Measurements from ENCODE around the gene MAMDC2. TPM values are rescaled to one million over a fixed set of nuclear protein-coding genes. Genes with fewer than 3 reads are reported as not detected.

MAMDC2 gene
- total and polyA plus RNA-seq, 2 donors (not counting 1 experiment from before 2014, with no cell fraction given): 14.4 to 23.0 TPM

- Histone ChIP-seq H3K27ac (ENCODE audit: insufficient read depth, low read length) (no peak overlapping the region), H3K9ac (ENCODE audit: insufficient read depth, low read length) (no peak overlapping the region), H2AFZ (ENCODE audit: low read length) (no peak overlapping the region), H3K9me3 (ENCODE audit: control insufficient read depth, insufficient read depth, low read depth, low read length) (no peaks in the 10 kb centered on the region), H3K4me2 (ENCODE audit: extremely low read depth, insufficient read depth, low read length) (no peak overlapping the region), H4K20me1 (ENCODE audit: control insufficient read depth, extremely low read depth, insufficient read depth, low read length) (no peaks in the 10 kb centered on the region), H3K4me3 (replicated peaks in 1 of 4; ENCODE audit: control extremely low read depth in 1 of 4, insufficient read depth in 1 of 4, low read depth in 3 of 4, low read length in 4 of 4) (no peak overlapping the region), H3K79me2 (ENCODE audit: control insufficient read depth, insufficient read depth, low read length) (no peaks in the 10 kb centered on the region), H3K27me3 (ENCODE audit: control insufficient read depth, insufficient read depth, low read length) (no peaks in the 10 kb centered on the region), H3K36me3 (ENCODE audit: control insufficient read depth, insufficient read depth, low read length) (no peaks in the 10 kb centered on the region), H3K4me1 (ENCODE audit: control insufficient read depth, extremely low read depth, insufficient read depth, low read length) (peaks cover 3% of the 10 kb centered on the region)
- peak in 1 of 2 donors; percentile 83 for DNase-seq (ENCODE audit: low read depth in 2 of 2)
- TF ChIP-seq CTCF (conservative IDR thresholded peaks at IDR 0.05 in 1 of 2, IDR thresholded peaks at IDR 0.05 in 1 of 2; ENCODE audit: low read depth in 1 of 2, low read length in 2 of 2): no peak
- TF ChIP-seq EZH2 (IDR thresholded peaks at IDR 0.05; ENCODE audit: low read length, missing control alignments): no peak
These were observed 35.9 kb downstream of the MAMDC2 start for GRCh38 chr9:70079417-70080037.

- no peaks in the 10 kb centered on the region for H4K20me1 ChIP-seq (ENCODE audit: control insufficient read depth, extremely low read depth, insufficient read depth, low read length)
- TF ChIP-seq EZH2 (IDR thresholded peaks at IDR 0.05; ENCODE audit: low read length, missing control alignments): no peak
- no peak for TF ChIP-seq CTCF (conservative IDR thresholded peaks at IDR 0.05 in 1 of 2, IDR thresholded peaks at IDR 0.05 in 1 of 2; ENCODE audit: low read depth in 1 of 2, low read length in 2 of 2)
- DNase-seq (ENCODE audit: low read depth in 2 of 2): peak; percentile 76 to 85
- H3K9me3 ChIP-seq (ENCODE audit: control insufficient read depth, insufficient read depth, low read depth, low read length): no peaks in the 10 kb centered on the region
- no peaks in the 10 kb centered on the region for H3K27me3 ChIP-seq (ENCODE audit: control insufficient read depth, insufficient read depth, low read length)
- H3K36me3 ChIP-seq (ENCODE audit: control insufficient read depth, insufficient read depth, low read length): no peaks in the 10 kb centered on the region
- H3K4me3 ChIP-seq (replicated peaks in 1 of 4; ENCODE audit: control extremely low read depth in 1 of 4, insufficient read depth in 1 of 4, low read depth in 3 of 4, low read length in 4 of 4): no peak overlapping the region
- peak overlapping the region; percentile 29 for H3K27ac ChIP-seq (ENCODE audit: insufficient read depth, low read length)
- H3K4me2 ChIP-seq (ENCODE audit: extremely low read depth, insufficient read depth, low read length): peak overlapping the region; percentile 4
- H3K9ac ChIP-seq (ENCODE audit: insufficient read depth, low read length): no peak overlapping the region
- H3K4me1 ChIP-seq (ENCODE audit: control insufficient read depth, extremely low read depth, insufficient read depth, low read length): peaks cover 3% of the 10 kb centered on the region
- H3K79me2 ChIP-seq (ENCODE audit: control insufficient read depth, insufficient read depth, low read length): no peaks in the 10 kb centered on the region
- H2AFZ ChIP-seq (ENCODE audit: low read length): no peak overlapping the region
These were observed 37.0 kb downstream of the MAMDC2 start for GRCh38 chr9:70080481-70081119.

GRCh38 chr9:70081120-70081495, 37.5 kb downstream of the MAMDC2 start:
- peaks cover 3% of the 10 kb centered on the region for H3K4me1 ChIP-seq (ENCODE audit: control insufficient read depth, extremely low read depth, insufficient read depth, low read length)
- H4K20me1 ChIP-seq (ENCODE audit: control insufficient read depth, extremely low read depth, insufficient read depth, low read length): no peaks in the 10 kb centered on the region
- H3K79me2 ChIP-seq (ENCODE audit: control insufficient read depth, insufficient read depth, low read length): no peaks in the 10 kb centered on the region
- no peak overlapping the region for H3K9ac ChIP-seq (ENCODE audit: insufficient read depth, low read length)
- no peaks in the 10 kb centered on the region for H3K9me3 ChIP-seq (ENCODE audit: control insufficient read depth, insufficient read depth, low read depth, low read length)
- no peak for TF ChIP-seq EZH2 (IDR thresholded peaks at IDR 0.05; ENCODE audit: low read length, missing control alignments)
- no peak for TF ChIP-seq CTCF (conservative IDR thresholded peaks at IDR 0.05 in 1 of 2, IDR thresholded peaks at IDR 0.05 in 1 of 2; ENCODE audit: low read depth in 1 of 2, low read length in 2 of 2)
- no peak overlapping the region for H2AFZ ChIP-seq (ENCODE audit: low read length)
- no peaks in the 10 kb centered on the region for H3K36me3 ChIP-seq (ENCODE audit: control insufficient read depth, insufficient read depth, low read length)
- H3K4me2 ChIP-seq (ENCODE audit: extremely low read depth, insufficient read depth, low read length): peak overlapping the region; percentile 4
- no peaks in the 10 kb centered on the region for H3K27me3 ChIP-seq (ENCODE audit: control insufficient read depth, insufficient read depth, low read length)
- H3K27ac ChIP-seq (ENCODE audit: insufficient read depth, low read length): peak overlapping the region; percentile 29
- H3K4me3 ChIP-seq (replicated peaks in 1 of 4; ENCODE audit: control extremely low read depth in 1 of 4, insufficient read depth in 1 of 4, low read depth in 3 of 4, low read length in 4 of 4): no peak overlapping the region
- DNase-seq (ENCODE audit: low read depth in 2 of 2): peak; percentile 65 to 93
